ENCODE data around the gene KCNJ16. TPM values are rescaled to one million over a fixed set of nuclear protein-coding genes. Genes with fewer than 3 reads are reported as not detected.
A peak's percentile ranks its signal among the peaks of the same experiment; 100 is the strongest.

Gene KCNJ16
- total and polyA plus RNA-seq, 5 donors = 0.06 TPM; not detected in 4

DNA sequence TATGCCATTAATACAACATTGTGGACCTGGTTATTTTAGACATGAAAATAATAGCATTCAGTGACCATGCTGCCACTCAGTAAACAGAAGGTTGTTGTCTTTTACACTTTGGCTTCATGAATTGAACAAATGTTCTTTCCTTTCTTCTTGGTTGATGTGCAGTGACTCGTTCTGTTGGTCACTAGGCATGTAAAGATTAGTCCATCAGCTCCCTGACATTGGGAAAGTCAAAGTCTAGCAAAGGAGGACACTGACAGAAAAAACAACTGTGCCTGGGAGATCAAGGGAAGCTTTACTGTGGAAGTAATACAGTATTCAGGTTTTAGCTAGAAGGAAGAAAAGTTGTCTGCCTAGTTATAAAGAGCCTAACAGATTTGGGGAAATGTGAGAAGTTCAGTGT lies 6.9 kb downstream of the KCNJ16 start:
- no peak for ATAC-seq
- H3K27me3 ChIP-seq (ENCODE audit: control insufficient read depth, insufficient read depth) = no peaks in the 10 kb centered on the region
- H3K4me1 ChIP-seq (ENCODE audit: control insufficient read depth, insufficient read depth, low read length) = peaks cover 2% of the 10 kb centered on the region
- H3K4me3 ChIP-seq (ENCODE audit: low read length) = no peak overlapping the region
- no peak for DNase-seq
- WGBS = 48% methylated on average over 1 of the region's 1 CpG
- no peak overlapping the region for H3K27ac ChIP-seq (ENCODE audit: low read length)
- H3K9me3 ChIP-seq (ENCODE audit: control insufficient read depth, low read length) = no peaks in the 10 kb centered on the region
- intact Hi-C loops (cut with DNase I) = no loop called here

DNA sequence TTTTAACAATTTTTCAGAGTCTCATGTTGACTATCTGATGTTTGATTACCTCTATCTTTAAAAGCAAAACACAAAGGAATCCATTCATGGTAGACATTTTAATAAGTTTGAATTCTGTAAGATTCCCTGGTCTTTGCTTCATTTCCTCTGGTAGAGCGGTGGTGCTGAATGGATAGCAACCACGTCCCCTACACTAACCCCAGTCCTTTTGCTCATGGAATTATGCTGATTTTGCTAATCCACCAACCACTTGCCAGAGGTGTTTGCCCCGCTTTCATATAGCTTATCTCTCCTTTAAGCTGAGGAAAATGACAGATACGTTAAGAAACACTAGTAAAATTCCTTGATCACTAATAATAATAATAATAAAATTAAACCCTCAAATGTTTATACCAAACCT lies 9.5 kb downstream of the KCNJ16 start:
- Histone ChIP-seq H3K27me3 (ENCODE audit: control insufficient read depth, insufficient read depth) (no peaks in the 10 kb centered on the region), H3K27ac (ENCODE audit: low read length) (no peak overlapping the region), H3K9me3 (ENCODE audit: control insufficient read depth, low read length) (no peaks in the 10 kb centered on the region), H3K4me3 (ENCODE audit: low read length) (no peak overlapping the region), H3K4me1 (ENCODE audit: control insufficient read depth, insufficient read depth, low read length) (peaks cover 2% of the 10 kb centered on the region)
- 56% methylated on average over 4 of the region's 4 CpGs for WGBS
- DNase-seq (no peak), ATAC-seq (no peak)
- intact Hi-C loops (cut with DNase I) = no loop called here

DNA sequence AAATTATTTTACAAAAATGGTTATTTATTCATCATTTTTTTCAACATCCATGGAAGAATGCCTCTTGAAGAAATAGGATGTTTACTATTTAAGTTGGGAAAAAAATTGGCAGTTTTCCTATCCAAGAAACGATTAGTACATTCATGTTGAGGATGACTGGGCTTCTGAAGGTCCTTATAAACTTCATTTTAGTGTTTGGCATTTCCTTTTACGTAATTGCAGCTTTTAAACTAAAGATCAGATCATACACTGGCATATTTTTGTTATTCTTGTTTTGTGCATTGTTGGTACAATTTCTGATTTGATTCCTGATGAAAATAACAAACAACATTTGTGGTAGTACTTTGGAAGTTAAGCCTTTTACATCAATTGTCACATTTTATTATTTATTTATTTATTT lies 11.5 kb downstream of the KCNJ16 start:
- ATAC-seq (no peak), DNase-seq (no peak)
- H3K27me3 ChIP-seq (ENCODE audit: control insufficient read depth, insufficient read depth) = no peaks in the 10 kb centered on the region
- no peaks in the 10 kb centered on the region for H3K9me3 ChIP-seq (ENCODE audit: control insufficient read depth, low read length)
- 56% methylated on average over 2 of the region's 2 CpGs for WGBS
- no peaks in the 10 kb centered on the region for H3K4me1 ChIP-seq (ENCODE audit: control insufficient read depth, insufficient read depth, low read length)
- no peak overlapping the region for H3K27ac ChIP-seq (ENCODE audit: low read length)
- intact Hi-C loops (cut with DNase I) = no loop called here
- no peak overlapping the region for H3K4me3 ChIP-seq (ENCODE audit: low read length)

DNA sequence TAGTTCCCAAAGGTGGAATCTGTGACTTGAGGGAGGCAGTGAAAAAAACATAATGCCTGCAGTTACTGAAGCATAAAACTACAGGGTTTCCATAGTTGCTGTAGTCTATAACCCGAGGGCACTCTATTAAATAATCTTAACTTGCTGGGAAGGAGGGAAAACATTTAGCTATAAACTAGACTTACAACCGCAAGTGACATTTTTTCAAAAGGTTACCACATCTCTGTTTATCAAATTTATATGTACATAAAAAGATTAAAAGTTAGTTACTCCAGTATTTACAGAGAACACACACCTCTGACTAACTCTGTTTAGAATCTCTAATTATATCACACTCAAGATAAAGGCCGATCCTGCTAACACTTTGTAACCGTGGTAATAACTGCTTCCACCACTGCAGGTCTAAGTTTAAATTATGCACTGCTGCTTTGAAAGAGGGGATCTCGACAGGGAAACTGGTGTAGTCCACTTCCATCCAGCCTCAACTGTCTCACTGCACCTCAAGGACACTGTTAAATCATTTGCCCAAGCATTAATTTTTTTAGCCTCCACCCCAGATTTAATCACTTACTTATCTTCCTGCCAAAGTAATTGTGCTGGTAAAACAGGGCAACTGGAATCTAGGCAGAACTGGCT lies 14.6 kb downstream of the KCNJ16 start:
- WGBS = 59% methylated on average over 5 of the region's 5 CpGs
- Histone ChIP-seq H3K9me3 (ENCODE audit: control insufficient read depth, low read length) (no peaks in the 10 kb centered on the region), H3K27ac (ENCODE audit: low read length) (no peak overlapping the region), H3K27me3 (ENCODE audit: control insufficient read depth, insufficient read depth) (no peaks in the 10 kb centered on the region), H3K4me1 (ENCODE audit: control insufficient read depth, insufficient read depth, low read length) (no peaks in the 10 kb centered on the region), H3K4me3 (ENCODE audit: low read length) (no peak overlapping the region)
- no peak for DNase-seq
- ATAC-seq = no peak
- intact Hi-C loops (cut with DNase I) = no loop called here

DNA sequence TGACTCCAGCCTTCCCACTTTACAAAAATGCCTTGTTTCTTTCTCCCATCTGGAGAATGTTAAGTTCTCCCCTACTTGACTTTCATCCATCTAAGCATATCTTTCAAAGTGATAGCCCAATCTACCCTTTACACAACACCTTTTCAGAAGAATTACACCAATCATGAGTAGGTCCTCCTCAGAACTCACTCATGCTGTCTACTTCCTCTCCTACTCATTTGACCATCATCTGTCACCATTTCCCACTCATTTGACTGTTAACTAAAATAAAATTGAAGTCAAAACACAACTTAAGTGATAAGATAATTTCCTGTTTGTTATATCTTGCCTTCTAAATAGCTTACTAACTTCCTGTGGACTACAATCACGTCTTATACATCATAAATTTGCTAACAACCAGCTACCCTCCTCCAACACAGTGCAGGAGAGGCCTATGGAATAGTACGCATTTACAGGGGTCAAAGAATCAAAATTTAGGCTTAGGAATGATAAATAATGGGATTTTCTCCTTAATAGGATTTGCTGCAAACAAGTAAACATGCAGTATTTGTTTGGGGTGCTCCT lies 16.1 kb downstream of the KCNJ16 start:
- WGBS = 73% methylated on average over 2 of the region's 2 CpGs
- no peaks in the 10 kb centered on the region for H3K4me1 ChIP-seq (ENCODE audit: control insufficient read depth, insufficient read depth, low read length)
- no peak overlapping the region for H3K27ac ChIP-seq (ENCODE audit: low read length)
- no peak for ATAC-seq
- no peaks in the 10 kb centered on the region for H3K9me3 ChIP-seq (ENCODE audit: control insufficient read depth, low read length)
- H3K4me3 ChIP-seq (ENCODE audit: low read length) = no peak overlapping the region
- no peak for DNase-seq
- intact Hi-C loops (cut with DNase I) = no loop called here
- no peaks in the 10 kb centered on the region for H3K27me3 ChIP-seq (ENCODE audit: control insufficient read depth, insufficient read depth)

DNA sequence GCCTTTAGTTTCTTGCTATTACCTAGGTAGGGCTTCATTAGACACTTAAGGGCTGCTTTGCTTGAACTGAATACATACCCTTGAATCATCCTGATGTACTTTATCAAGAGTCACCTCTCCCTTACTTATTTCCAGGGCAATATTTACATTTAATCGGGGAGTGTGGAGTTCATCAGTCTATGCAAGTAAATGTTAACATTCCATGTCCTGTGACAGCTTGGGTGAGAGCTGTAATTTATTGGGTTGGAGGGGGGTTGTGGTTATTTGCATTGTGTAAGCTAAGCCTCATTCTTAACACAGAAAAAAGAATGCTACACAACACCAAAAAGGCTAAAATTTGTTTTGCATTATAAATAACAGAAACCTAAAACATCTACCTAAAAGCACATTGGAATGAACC lies 16.7 kb downstream of the KCNJ16 start:
- H3K27me3 ChIP-seq (ENCODE audit: control insufficient read depth, insufficient read depth) = no peaks in the 10 kb centered on the region
- H3K27ac ChIP-seq (ENCODE audit: low read length) = no peak overlapping the region
- H3K4me3 ChIP-seq (ENCODE audit: low read length) = no peak overlapping the region
- 28% methylated on average over 1 of the region's 1 CpG for WGBS
- DNase-seq (no peak), ATAC-seq (no peak)
- H3K9me3 ChIP-seq (ENCODE audit: control insufficient read depth, low read length) = no peaks in the 10 kb centered on the region
- intact Hi-C loops (cut with DNase I) = no loop called here
- no peaks in the 10 kb centered on the region for H3K4me1 ChIP-seq (ENCODE audit: control insufficient read depth, insufficient read depth, low read length)

DNA sequence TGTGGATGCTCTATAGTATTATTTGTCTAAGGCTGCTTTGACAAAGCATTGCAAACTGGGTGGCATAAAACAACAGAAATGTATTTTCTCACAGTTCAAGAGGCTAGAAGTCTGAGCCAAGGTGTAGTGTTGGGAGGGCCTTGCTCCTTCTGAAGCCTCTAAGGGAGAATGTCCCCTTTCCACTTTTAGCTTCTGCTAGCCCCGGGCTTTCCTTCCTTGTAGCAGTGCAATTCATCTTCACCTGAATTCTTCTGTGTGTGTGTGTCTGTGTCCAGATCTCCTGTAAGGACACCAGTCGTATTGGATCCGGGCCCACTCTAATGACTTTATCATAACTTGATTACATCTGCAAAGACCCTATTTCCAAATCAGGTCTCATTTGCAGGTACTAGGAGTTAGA lies 18.1 kb downstream of the KCNJ16 start:
- DNase-seq = no peak
- no peak overlapping the region for H3K4me3 ChIP-seq (ENCODE audit: low read length)
- H3K27me3 ChIP-seq (ENCODE audit: control insufficient read depth, insufficient read depth) = no peaks in the 10 kb centered on the region
- intact Hi-C loops (cut with DNase I) = no loop called here
- no peak overlapping the region for H3K27ac ChIP-seq (ENCODE audit: low read length)
- 96% methylated on average over 3 of the region's 3 CpGs for WGBS
- no peaks in the 10 kb centered on the region for H3K4me1 ChIP-seq (ENCODE audit: control insufficient read depth, insufficient read depth, low read length)
- ATAC-seq = no peak
- H3K9me3 ChIP-seq (ENCODE audit: control insufficient read depth, low read length) = no peaks in the 10 kb centered on the region

DNA sequence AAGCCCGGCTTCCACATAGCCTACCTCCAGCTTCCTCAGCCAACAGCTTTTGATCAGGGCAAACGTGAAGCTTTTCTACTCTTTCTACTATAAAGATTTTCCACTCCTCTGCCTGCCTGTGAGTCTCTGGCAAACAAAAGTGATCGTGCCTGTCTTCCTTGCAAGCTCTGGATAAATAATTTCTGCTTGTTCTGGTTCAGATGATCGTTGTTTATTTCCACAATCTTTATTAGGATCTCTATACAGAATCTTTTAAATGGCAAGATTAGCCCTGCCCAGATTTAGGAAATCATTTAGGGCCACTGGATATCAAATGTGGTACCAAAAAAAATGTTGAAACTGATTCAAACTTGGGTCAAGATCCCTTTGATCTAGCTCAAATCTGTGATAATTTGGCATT lies 20.4 kb downstream of the KCNJ16 start:
- no peak for DNase-seq
- no peaks in the 10 kb centered on the region for H3K27me3 ChIP-seq (ENCODE audit: control insufficient read depth, insufficient read depth)
- H3K4me3 ChIP-seq (ENCODE audit: low read length) = no peak overlapping the region
- intact Hi-C loops (cut with DNase I) = no loop called here
- ATAC-seq = no peak
- H3K27ac ChIP-seq (ENCODE audit: low read length) = no peak overlapping the region
- WGBS = 77% methylated on average over 4 of the region's 4 CpGs
- H3K4me1 ChIP-seq (ENCODE audit: control insufficient read depth, insufficient read depth, low read length) = no peaks in the 10 kb centered on the region
- no peaks in the 10 kb centered on the region for H3K9me3 ChIP-seq (ENCODE audit: control insufficient read depth, low read length)

DNA sequence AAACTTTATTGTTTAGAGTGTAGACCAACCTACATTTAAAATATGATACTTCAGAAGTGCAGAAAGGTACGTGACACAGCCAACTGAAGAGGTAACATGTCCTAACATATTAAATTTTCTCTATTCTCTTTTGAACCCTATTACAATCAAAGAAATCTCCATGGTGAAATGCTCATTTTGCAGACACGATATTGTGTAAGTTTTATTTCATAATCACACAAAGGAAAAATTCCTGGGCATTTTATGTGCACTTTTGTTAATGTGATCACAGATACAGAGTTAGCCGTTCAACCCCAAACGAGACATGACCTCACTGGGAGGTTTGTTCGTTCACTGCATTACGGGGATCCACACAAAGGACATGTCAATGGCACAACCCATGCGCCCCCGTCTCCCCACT lies 21.8 kb downstream of the KCNJ16 start:
- ATAC-seq (no peak), DNase-seq (no peak)
- intact Hi-C loops (cut with DNase I) = no loop called here
- Histone ChIP-seq H3K27ac (ENCODE audit: low read length) (no peak overlapping the region), H3K4me3 (ENCODE audit: low read length) (no peak overlapping the region), H3K9me3 (ENCODE audit: control insufficient read depth, low read length) (no peaks in the 10 kb centered on the region), H3K4me1 (ENCODE audit: control insufficient read depth, insufficient read depth, low read length) (no peaks in the 10 kb centered on the region), H3K27me3 (ENCODE audit: control insufficient read depth, insufficient read depth) (no peaks in the 10 kb centered on the region)
- WGBS = 75% methylated on average over 8 of the region's 8 CpGs

DNA sequence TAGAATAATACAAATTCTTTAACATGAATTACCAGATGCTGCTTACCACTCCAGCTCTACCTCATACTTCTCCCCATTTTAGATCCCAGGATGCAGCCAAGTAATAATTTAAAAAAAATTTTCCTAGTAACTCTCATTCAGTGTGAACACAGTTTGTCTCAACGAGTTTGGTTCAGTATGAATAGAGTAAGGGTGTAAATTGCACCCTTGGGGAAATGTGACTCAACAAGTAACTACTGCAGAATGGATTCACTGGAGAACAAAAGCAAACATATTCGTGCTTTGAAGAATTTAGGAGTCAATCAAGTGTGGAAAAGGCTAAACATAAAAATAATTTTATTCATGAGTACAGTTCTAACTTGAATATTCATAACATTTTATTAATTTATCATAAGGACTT lies 23.0 kb downstream of the KCNJ16 start:
- H3K27me3 ChIP-seq (ENCODE audit: control insufficient read depth, insufficient read depth) = no peaks in the 10 kb centered on the region
- no peaks in the 10 kb centered on the region for H3K4me1 ChIP-seq (ENCODE audit: control insufficient read depth, insufficient read depth, low read length)
- H3K9me3 ChIP-seq (ENCODE audit: control insufficient read depth, low read length) = no peaks in the 10 kb centered on the region
- intact Hi-C loops (cut with DNase I) = no loop called here
- no peak overlapping the region for H3K27ac ChIP-seq (ENCODE audit: low read length)
- WGBS = 56% methylated on average over 2 of the region's 2 CpGs
- no peak overlapping the region for H3K4me3 ChIP-seq (ENCODE audit: low read length)
- no peak for DNase-seq
- no peak for ATAC-seq

DNA sequence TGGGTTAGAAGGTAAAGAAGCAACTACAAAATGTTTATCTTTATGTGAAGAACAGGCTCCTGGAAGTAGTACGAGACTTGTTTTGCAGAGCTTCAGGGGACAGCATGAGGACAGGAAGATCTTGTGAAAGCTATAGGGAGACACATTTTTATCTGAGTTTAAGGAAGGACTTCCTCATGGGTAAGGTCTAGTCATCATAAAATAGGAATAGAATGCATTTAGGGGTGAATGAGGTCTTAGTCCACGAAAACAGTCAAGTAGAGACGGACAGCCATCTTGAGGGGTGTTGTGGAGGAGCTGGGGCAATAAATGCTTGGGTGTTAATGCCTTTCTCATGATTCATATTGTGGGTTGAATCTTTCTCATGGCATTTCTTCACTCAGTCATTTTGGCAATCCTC lies 24.3 kb downstream of the KCNJ16 start:
- ATAC-seq (no peak), DNase-seq (no peak)
- WGBS = 72% methylated on average over 3 of the region's 3 CpGs
- H3K27ac ChIP-seq (ENCODE audit: low read length) = no peak overlapping the region
- no peak overlapping the region for H3K4me3 ChIP-seq (ENCODE audit: low read length)
- H3K27me3 ChIP-seq (ENCODE audit: control insufficient read depth, insufficient read depth) = no peaks in the 10 kb centered on the region
- no peaks in the 10 kb centered on the region for H3K9me3 ChIP-seq (ENCODE audit: control insufficient read depth, low read length)
- intact Hi-C loops (cut with DNase I) = no loop called here
- H3K4me1 ChIP-seq (ENCODE audit: control insufficient read depth, insufficient read depth, low read length) = no peaks in the 10 kb centered on the region

DNA sequence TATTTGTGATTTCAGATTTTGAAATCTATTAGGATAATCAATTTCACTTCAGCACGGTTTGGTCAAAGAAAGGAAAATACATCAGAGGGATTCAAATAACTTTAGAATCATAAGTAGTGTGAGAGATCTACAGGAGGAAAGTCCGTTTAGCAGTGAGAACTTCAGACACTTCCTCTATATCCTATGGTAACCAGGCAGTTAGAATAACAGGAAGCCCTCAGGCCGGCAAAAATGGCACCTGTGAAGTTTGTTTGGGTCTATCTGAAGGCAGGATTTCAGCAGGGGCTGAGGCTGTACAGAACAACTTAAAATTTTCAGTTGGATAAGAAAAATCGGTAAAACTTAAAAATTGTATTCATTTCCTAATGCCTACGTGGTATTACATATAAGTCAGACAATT lies 24.9 kb downstream of the KCNJ16 start:
- WGBS = 64% methylated on average over 5 of the region's 5 CpGs
- H3K4me3 ChIP-seq (ENCODE audit: low read length) = no peak overlapping the region
- no peak overlapping the region for H3K27ac ChIP-seq (ENCODE audit: low read length)
- DNase-seq (peak in 1 of 3 donors; percentile 47), ATAC-seq (no peak)
- H3K27me3 ChIP-seq (ENCODE audit: control insufficient read depth, insufficient read depth) = no peaks in the 10 kb centered on the region
- H3K4me1 ChIP-seq (ENCODE audit: control insufficient read depth, insufficient read depth, low read length) = no peaks in the 10 kb centered on the region
- intact Hi-C loops (cut with DNase I) = no loop called here
- no peaks in the 10 kb centered on the region for H3K9me3 ChIP-seq (ENCODE audit: control insufficient read depth, low read length)

Measured in right cardiac atrium (tissue), 5 donors.